Measurements from ENCODE around the gene DCHS2.

The DCHS2 gene

DNA sequence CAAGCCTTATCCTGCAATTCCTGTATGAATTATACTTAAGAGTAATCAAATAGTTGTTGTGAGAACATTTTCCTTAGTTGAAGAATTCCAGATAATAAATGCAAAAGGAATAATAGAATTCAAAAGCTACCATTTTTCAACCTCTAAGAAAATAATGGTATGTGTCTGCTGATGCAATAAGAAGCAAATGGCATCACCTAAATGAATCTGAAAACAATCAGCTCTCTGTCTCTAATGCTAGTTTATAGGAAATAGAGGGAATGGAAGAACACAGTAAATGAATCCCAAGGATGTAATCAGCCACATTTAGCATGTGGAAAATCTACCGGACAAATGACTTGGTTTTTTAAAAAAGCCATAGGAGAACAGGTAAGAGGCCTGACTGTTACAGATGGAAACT lies 115.1 kb downstream of the DCHS2 start:
- DNase-seq (ENCODE audit: low read depth), result no peak

GRCh38 chr4:154368060-154368459 lies 123.5 kb downstream of the DCHS2 start:
- DNase-seq (ENCODE audit: low read depth), result no peak

DNA sequence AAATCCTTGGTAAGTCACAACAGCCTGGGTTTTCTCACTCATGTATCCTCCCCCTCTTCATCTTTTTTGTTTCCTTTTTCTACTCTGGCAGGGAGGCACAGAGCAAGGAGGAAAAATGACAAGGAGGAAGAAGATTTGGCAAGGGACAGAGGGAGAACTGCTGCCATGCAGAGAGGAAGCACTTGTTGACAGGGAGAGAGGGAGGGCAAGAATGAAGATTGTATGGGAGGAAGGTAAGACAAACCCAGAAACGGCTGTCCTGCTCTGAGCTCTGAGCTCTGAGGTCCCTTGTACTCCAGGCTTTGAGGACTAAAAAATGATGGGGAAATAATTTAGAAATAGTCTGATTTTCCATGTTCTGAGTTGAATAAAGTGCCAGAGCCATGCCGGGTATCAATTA lies 123.9 kb downstream of the DCHS2 start:
- no peak for DNase-seq (ENCODE audit: low read depth)

DNA sequence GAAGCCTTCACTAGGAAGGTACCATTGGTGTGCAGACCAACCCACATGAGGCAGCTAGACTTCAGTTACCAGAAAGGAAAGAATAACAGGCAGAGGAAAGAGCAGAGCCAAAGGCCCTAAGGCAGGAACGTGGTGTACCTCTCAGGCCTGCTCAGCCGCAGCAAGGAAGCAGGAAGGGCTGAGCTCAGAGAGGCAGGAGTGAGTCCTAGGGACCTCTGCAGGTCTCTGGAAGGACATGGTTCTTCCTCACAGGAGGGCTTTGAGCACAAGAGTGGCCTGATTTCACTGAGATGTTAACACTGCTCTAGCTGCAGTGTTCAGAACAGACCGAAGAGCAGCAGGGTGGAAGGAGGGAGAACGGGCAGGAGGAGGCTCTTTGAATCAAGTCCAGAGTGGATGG lies 124.6 kb downstream of the DCHS2 start:
- DNase-seq (ENCODE audit: low read depth), result no peak

GRCh38 chr4:154364066-154364845 lies 127.3 kb downstream of the DCHS2 start:
- DNase-seq (ENCODE audit: low read depth), result no peak

GRCh38 chr4:154361450-154361849 lies 130.1 kb downstream of the DCHS2 start:
- no peak for DNase-seq (ENCODE audit: low read depth)

- no peak for DNase-seq (ENCODE audit: low read depth)
Observed at GRCh38 chr4:154360491-154360890, 131.1 kb downstream of the DCHS2 start.

GRCh38 chr4:154354883-154355282 lies 136.7 kb downstream of the DCHS2 start:
- DNase-seq (ENCODE audit: low read depth), result no peak

DNA sequence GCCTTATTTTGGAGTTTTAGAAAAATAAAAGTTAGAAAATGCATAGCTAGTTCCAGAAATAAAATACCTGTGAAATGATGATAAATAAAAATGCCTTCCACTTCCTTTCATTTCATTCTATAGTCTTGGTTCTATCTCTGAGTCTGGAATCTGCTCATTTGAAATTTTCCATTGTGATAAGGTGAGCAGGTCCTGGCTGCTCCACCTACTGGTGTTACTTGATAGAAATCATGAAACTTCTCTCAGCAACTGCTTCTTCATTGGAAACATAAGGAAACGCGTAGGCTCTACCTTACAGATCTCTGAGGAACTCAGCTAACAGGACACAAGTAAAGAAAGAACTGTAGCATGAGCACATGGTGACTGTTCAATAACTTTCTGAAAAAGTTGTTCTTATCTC lies 141.8 kb downstream of the DCHS2 start:
- no peak for DNase-seq (ENCODE audit: low read depth)

GRCh38 chr4:154348657-154349056 lies 142.9 kb downstream of the DCHS2 start:
- no peak for DNase-seq (ENCODE audit: low read depth)

DNA sequence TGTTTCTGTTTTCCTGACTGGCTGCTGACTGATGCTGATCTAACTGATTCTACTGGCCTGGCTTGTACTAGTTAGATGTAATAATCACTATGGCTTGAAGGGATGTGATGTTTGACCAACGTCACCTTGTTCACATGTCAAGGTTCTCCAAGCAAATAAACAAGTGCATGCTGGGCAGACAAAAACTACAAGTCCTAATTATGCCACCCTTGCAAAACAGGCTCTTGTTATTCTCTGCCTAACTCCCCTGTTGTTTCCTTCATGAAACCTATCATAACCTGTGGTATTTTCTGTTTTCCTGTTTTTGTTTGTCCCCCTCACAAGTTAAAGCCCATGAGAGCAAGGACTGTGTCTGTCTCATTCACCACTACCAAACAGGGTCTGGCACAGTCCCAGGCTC lies 146.2 kb downstream of the DCHS2 start:
- no peak for DNase-seq (ENCODE audit: low read depth)

GRCh38 chr4:154344686-154345085 lies 146.9 kb downstream of the DCHS2 start:
- DNase-seq (ENCODE audit: low read depth), result no peak

GRCh38 chr4:154343651-154344050 lies 147.9 kb downstream of the DCHS2 start:
- no peak for DNase-seq (ENCODE audit: low read depth)

DNA sequence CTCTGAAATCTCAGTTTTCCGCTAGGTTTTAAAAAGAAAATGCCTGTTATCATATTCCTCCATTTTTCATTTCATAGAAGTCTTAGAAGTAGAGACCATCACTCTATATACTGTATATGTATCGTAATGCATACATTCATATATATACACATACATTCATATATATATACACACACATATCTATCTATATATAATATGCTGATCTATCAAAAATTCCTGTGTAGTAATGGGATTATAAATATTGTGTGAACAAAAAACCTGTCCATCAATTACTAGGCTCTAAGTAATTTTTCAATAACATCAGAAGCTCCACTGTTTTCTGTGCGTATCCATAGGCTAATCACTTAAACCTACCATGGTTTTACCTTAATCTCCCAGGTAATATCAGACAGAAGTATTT lies 150.2 kb downstream of the DCHS2 start:
- DNase-seq (ENCODE audit: low read depth), result no peak

GRCh38 chr4:154335588-154335987 lies 156.0 kb downstream of the DCHS2 start:
- no peak for DNase-seq (ENCODE audit: low read depth)

DNA sequence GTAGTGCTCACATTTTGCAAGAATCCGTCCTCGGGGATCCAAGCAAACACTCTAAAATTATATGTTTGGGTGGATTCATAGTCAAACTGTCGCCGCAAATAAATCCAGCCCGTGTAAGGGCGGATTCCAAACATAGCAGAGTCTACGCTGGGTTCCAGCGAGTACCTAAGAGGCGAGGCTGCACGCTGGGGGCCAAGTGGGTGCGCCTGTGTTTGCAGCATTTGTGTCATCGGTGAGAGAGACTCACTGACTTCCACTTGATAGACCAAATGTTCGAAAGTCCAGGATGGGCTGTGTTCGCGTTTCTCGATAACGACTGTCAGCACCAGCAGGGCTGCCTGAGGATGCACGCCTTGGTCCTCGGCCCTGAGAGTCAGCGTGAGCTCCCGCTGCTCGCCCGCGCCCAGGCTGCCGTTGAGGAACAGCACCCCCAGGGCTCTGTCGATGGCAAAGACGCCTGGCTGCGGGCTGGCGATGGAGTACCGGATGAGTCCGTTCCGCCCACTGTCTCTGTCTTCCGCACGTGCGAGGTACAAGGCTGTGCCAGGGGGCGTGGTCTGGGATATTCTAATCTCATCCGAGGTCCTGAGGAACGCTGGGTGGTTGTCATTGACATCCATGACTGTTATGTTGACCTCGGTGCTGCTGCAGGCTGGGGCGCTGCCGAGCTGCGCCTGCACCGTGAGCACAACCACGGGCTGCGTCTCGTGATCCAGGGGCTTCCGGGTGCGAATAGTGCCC lies 158.7 kb downstream of the DCHS2 start:
- no peak for DNase-seq (ENCODE audit: low read depth)

DNA sequence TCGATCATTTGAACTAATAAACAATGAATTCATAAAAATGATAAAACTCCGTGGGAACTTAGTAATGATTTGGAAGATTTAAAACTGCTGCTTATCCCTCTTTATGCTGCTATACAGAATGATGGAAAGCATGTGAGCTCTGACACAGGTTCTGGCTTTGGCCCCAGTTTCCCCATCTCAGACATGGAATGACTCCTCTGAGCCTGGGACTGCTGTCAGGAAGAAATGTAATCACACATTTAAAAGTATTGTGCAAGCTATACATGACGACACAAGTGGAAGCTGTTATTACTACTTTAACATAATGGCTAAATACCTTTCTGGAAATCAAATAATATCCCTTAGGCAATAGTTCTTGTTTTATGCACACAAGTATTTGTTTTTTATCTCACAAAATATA lies 161.7 kb downstream of the DCHS2 start:
- peak; percentile 49 for DNase-seq (ENCODE audit: low read depth)

- DNase-seq (ENCODE audit: low read depth), result no peak
Observed at GRCh38 chr4:154329268-154329868, 162.2 kb downstream of the DCHS2 start.

DNA sequence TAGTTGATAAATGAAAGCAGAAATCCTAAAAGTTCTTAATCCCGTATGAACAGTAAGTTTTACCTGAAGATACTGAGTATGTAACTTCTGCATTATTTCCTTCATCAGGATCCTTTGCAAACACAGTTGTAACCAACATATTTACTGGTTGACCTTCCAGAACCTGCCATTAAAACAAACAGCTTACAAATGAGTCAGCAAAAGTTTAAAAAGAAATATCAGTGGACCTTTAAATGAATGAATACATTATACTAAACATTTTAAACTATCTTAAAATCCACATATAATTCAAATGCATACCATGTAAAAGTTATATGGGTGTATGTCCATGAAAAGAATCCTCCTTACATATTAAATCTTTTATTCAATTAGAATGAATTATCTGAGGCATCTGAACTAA lies 163.6 kb downstream of the DCHS2 start:
- DNase-seq (ENCODE audit: low read depth), result no peak

GRCh38 chr4:154320521-154320920 lies 171.1 kb downstream of the DCHS2 start:
- no peak for DNase-seq (ENCODE audit: low read depth)

GRCh38 chr4:154319736-154320135 lies 171.9 kb downstream of the DCHS2 start:
- no peak for DNase-seq (ENCODE audit: low read depth)

DNA sequence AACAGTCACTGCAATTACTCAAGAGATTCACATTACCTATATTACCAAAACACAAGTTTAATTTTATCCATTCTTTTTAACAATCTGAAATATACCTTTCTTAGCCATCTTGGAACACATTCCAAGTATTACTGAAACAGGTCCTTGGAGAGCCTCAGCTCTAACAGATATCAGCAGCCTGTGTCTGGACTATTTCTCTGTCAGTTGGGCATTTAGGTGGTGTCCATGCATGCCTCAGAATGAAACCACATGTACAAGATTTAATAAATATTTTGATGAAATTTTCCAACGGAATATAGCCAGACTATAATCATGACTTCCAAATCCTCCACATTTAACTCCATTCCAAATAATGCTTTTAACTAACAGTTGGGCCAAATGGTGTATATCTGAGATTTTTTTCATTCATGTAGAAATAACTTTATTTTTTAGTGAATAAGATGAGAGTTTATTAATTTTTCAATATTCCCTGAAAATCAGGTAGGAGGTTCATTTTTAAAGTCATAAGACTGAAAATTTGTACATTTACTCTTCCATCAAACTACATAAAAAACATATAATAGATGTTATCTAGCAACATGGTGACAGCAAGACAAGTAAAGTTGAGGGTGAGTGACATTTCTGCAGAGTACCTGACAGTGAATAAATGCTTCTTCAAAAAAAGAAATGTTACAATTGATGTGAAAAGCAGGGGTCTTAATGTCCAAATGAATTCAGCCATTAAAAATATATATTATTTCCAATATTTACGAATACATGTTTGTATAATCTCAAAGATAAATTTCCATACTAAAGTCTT lies 174.2 kb downstream of the DCHS2 start:
- DNase-seq (ENCODE audit: low read depth), result no peak

All from fibroblast of the conjunctiva (primary cell).